HS-5 (cell line): ENCODE data around the gene ZDHHC18.
"Not testable (repeated sequence)": the region's sequence is repeated elsewhere in the genome, so short reads cannot be mapped to it uniquely, and the experiment has no call there.

Experiments used
- DNase-seq: peaks from one replicate; pipeline ENCODE4 v3.0.0-alpha.2; 2012; ENCODE audit warnings: low read depth

Gene ZDHHC18

GRCh38 chr1:26858160-26858559, 31.7 kb downstream of the ZDHHC18 start:
- no peak for DNase-seq

GRCh38 chr1:26858891-26859640, 32.6 kb downstream of the ZDHHC18 start:
- no peak for DNase-seq

GRCh38 chr1:26861286-26861701, 34.8 kb downstream of the ZDHHC18 start:
- no peak for DNase-seq

GRCh38 chr1:26861889-26862378, 35.4 kb downstream of the ZDHHC18 start:
- no peak for DNase-seq

GRCh38 chr1:26862781-26863684, 36.5 kb downstream of the ZDHHC18 start, which contains the start of gene SFN:
TSS of gene SFN (plus strand) at chr1:26863149. CDS start at chr1:26863213, 64 bp downstream.
- DNase-seq, result no peak

GRCh38 chr1:26863685-26864077, 37.2 kb downstream of the ZDHHC18 start:
- no peak for DNase-seq

- DNase-seq, result peak; percentile 90
Measured at GRCh38 chr1:26864610-26865480, 38.4 kb downstream of the ZDHHC18 start.

GRCh38 chr1:26873097-26873496, 46.6 kb downstream of the ZDHHC18 start:
- DNase-seq, result not testable (repeated sequence)

GRCh38 chr1:26874896-26875295, 48.4 kb downstream of the ZDHHC18 start:
- DNase-seq, result no peak

GRCh38 chr1:26877326-26877725, 50.8 kb downstream of the ZDHHC18 start:
- no peak for DNase-seq

GRCh38 chr1:26879793-26880192, 53.3 kb downstream of the ZDHHC18 start:
- DNase-seq, result no peak

- not testable (repeated sequence) for DNase-seq
Measured at GRCh38 chr1:26881611-26882010, 55.1 kb downstream of the ZDHHC18 start.

- no peak for DNase-seq
Measured at GRCh38 chr1:26882696-26883463, 56.4 kb downstream of the ZDHHC18 start.

GRCh38 chr1:26887125-26887524, 60.6 kb downstream of the ZDHHC18 start:
- no peak for DNase-seq

- no peak for DNase-seq
Measured at GRCh38 chr1:26888231-26888630, 61.7 kb downstream of the ZDHHC18 start.

GRCh38 chr1:26889551-26890466, 63.3 kb downstream of the ZDHHC18 start, which contains the start of gene GPN2:
TSS of gene GPN2 (minus strand) at chr1:26890283. CDS start at chr1:26890096, 187 bp downstream.
- peak; percentile 36 for DNase-seq

- DNase-seq, result no peak
Measured at GRCh38 chr1:26890467-26890796, 63.9 kb downstream of the ZDHHC18 start.

- no peak for DNase-seq
Measured at GRCh38 chr1:26894263-26894662, 67.8 kb downstream of the ZDHHC18 start.

- DNase-seq, result no peak
Measured at GRCh38 chr1:26897351-26897750, 70.9 kb downstream of the ZDHHC18 start.
